Activated gamma-delta T cell (primary cell): ENCODE data around the gene GRIK4.

ENCODE experiments used
- DNase-seq: peaks from one replicate; lab custom pipeline; 2025; lab: John Stamatoyannopoulos, UW

Gene GRIK4

DNA sequence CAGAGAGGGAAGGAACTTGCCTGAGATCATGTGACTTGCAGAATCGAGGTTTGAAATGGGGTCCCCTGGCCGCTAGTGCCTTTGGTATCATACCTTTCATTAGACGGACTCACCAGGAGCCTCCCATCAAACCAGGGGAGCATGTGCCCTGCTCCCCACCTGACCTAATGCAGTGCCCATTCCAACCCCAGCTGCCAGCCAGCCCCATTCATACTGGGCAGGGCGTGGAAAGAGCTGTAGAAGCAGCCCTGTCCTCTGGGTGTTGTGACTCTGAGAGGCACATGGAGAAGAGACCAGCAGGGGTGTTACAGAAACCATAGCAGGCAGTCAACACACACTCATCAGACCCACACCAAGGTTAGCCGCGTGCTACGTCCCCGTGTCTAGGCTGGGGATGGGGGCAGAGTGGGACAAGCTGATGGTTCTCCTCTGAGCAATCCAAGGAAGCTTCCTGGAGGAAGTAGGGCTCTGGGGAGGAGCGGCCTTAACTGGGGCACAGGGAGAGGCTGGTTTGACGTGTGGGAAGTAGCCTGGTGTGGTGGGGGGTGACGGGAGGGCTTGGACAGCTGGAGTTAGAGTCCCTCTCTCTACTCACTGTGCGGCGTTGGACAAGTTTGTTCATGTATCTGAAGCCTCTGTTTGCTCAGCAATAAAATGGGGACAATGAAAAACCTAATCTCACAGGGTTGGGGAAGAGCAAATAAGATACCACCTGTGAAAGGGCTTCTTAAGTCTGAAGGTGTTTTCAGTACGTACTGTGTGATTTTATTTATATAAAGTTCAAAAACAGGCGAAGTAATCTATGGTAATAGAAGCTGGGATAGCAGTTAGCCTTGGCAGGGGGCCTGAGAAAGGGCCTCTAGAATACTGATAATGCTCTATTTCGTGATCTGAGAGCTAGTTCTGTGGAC, 14.0 kb downstream of the GRIK4 start:
- no peak for DNase-seq

DNA sequence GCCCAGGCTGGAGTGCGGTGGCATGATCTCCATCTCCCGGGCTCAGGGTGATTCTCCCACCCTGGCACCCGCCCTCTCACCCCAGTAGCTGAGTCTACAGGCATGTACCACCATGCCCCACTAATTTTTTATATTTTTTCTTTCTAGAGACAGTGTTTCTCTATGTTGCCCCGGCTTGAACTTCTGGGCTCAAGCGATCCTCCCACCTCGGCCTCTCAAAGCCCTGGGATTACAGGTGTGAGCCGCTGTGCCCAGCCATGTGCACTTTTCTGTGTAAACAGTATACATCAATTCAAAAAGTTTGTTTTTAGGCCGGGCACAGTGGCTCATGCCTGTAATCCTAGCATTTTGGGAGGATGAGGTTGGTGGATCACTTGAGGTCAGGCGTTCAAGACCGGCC, 14.7 kb downstream of the GRIK4 start:
- no peak for DNase-seq

DNA sequence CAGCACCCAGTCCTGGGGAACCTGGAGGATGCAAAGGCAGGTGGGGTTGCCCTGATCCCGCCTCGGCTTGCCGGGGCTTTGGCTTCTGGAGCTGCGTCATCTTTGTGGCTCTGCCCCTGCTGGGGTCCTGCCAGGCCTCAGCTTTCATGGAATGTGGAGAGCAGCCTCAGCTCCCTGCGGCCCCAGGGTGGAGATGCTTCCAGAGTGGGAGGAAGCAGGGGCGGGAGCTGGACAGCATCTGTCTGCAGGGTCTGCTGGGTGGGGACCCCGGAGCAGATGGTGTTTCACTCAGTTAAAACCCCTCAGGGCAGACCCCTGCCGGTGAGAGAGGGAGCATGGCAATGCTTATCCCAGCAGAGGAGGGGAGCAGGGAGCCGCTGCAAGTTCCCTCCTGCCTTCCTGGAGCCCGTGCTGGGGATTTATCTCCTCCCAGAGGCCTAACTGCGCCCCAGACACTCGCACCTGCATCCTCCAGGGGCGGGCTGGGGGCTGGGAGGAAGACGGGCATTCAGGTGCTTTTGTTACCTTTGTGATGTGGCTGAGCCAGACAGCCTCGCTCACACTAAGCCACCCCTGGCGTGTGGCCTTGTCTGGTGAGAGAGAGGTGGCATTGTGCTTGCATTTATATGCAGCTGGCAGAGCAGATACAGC, 15.7 kb downstream of the GRIK4 start:
- no peak for DNase-seq

DNA sequence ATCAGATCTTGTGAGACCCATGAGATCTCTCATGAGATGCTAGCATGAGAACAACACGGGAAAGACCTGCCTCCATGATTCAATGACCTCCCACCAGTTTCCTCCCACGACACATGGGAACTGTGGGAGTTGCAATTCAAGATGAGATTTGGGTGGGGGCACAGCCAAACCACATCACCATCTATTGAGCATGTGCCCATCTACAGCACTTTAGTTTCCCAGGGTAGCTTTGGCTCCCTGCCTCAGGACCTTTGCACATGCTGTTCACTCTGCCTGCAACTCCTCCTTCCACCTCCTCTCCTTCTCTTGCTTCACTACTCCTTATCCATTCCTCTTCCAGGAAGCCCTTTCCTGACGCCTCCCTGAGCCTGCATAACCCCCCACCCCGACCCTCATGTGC, 17.2 kb downstream of the GRIK4 start:
- DNase-seq = no peak

DNA sequence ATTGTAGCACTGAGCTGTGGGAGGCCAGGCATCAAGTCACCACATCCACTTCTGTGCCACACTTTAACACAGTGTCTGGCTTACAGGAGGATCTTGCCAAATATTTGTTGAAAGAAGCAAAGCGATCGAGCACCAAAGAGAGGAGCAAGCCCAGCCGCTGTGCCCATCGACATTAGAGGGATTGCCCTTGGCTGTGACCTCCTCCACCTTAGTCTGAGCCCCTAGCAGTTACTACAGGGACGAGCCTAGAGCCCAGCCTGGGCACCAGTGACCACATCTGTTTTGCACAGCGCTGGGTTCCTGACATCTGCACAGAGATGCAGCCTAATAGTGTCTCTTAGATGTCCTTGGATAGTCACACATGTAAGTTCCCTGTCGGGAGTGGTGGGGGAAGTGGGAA, 17.7 kb downstream of the GRIK4 start:
- DNase-seq = no peak

DNA sequence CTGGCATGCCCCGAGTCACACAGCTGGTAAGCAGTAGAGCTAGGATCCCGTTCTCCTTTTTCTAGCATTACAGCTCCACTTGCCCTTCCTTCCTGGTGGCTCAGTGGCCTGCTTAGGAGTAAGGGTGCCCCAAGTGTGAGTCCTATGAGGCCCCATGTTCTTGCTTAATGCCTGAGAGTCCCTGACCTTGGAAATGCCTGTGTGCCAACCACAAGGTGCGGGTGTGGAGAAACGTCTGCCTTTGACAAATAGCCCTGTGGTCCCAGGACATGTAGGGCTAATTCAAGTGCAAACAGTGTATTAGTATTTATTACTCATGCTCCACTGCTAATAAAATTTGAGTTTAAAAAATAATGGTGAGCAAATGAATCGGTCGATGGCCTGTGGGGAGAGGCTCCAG, 18.4 kb downstream of the GRIK4 start:
- DNase-seq = no peak

DNA sequence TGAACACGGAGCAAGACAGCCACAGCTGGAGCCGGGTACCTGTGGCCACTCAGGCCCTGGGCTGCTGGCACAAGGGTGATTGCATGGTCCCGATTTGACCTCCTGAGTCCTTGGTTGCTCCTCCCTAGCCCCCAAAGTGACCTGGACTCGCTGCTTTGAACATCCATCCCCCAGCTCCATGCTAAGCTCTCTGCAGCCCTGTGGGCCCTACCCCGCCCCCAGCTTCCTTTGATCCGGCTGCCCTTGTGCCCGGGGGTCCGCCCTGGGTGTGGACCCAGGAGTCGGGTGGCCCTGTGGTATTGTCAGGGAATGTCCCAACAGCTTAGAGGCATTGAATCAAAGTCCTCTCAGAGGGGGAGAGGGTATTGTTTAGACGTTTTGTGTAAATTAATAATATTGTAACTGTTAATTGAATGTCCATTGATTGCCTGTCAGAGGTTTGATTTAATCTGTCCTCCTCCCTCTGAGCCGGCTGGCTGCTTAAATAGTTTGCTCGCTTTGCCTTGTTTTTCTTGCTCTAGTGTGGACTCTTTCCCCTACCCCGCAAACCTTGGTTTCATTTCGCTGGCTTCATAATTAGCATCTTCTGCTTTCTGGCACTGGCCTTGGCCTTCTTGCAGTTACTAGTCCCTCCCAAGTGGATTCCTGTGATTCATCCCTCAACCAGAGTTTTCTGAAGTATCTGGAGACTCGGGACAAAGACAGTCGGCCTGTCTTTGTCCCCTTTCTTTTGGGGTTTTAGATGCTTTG, 20.7 kb downstream of the GRIK4 start:
- no peak for DNase-seq

DNA sequence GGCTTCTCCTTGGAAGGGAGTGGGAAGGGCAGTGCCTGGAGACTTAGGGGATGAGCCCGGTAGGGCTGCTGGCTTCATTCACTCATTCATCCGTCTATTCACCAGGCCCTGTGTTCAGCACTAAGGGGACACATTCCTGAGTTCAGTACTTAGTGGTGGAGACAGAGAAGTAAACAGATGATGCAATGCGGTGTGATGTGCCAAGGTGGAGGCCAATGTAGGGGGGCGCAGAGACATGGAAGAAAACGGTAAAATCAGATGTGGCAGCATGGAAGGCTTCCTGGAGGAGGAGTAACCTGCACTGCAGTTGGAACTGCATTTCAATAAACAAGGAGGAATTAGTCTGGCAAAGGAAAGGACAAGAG, 21.3 kb downstream of the GRIK4 start:
- DNase-seq = no peak

DNA sequence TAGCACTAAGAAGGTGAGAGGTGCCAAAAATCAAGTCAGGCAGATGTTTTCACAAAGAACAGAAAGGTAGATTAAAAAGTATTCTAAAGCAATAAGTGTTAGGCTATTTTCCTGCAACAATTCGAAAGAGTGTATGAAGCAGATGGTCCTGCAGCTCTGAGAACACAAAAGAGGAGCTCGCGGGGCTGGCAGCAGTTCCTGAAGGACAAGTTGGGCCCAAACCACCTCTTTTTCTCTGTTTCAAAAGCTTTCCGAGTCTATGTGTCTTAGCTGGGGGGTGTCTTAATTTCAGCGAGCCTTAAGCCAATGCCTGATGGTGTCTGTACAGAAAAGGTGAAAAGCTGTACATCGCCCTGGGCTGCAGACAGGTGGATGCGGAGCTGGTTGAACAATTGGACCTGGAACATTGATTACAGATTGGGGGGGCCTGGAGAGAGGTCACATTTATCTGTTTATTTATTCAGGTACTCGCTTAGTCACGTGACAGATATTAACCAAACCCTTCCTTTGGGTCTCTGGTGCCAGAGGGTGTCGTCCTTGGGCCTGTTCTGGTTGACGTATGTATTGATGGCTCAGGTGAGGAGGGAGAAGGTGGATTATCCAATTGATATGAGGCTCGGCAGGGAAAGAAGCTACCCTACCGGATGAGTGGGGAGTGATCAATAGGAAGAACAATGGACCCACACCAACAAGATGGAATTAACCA, 24.7 kb downstream of the GRIK4 start:
- no peak for DNase-seq

DNA sequence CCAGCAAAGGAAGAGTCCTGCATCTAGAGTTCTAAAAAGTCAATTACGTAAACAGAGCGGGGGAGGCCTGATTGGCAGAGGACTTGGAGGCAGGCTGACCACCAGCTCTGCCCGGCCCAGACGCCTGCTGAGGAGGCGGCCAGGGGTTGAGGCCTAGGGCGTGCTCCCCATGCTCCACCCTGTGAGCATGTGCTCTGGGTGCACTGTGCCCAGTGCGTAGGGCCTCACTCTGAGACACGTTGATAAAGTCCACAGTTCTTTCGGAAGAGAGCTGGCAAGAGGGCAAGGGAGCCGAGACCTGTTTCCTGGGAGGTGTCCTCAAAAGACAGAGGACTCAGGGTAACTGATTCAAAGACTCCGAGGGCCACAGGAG, 25.2 kb downstream of the GRIK4 start:
- DNase-seq = no peak

DNA sequence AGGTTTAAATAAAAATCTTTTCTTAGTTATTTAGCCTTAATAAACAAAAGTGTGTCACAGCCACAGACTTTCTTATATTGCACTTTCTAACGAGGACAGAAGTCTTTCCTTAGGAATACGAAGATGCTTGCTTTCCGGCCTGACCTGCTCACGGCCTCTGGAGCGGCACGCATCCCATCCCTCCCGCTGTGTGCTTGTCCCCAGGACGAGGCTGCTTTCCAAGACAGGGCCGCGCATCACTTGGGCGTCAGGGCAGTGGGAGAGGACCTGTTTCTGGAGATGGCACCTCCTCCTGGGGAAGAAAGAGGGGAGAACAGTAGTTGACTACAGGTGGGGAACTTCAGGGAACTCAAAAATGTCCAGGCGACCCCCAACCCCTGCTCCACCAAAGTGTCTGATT, 26.4 kb downstream of the GRIK4 start:
- DNase-seq = no peak

DNA sequence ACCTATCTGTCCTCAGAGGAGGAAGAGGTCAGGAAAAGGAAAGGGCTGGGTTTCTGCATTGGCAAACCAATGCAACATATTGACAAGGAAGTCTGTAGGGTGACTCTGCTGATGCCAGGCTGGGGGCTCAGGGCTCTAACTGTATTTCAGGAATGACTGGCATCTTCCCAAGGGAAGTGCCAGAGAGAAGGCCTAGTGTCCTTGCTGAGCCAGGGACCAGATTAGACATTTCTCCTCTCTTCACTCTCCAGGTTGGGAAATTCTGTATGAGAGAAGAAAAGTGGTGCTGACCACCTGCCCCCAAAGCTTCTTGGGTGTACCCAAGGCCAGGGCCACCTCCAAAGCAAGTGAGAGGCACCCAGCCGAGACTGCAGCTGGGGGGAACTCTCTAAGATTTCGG, 27.2 kb downstream of the GRIK4 start:
- no peak for DNase-seq

DNA sequence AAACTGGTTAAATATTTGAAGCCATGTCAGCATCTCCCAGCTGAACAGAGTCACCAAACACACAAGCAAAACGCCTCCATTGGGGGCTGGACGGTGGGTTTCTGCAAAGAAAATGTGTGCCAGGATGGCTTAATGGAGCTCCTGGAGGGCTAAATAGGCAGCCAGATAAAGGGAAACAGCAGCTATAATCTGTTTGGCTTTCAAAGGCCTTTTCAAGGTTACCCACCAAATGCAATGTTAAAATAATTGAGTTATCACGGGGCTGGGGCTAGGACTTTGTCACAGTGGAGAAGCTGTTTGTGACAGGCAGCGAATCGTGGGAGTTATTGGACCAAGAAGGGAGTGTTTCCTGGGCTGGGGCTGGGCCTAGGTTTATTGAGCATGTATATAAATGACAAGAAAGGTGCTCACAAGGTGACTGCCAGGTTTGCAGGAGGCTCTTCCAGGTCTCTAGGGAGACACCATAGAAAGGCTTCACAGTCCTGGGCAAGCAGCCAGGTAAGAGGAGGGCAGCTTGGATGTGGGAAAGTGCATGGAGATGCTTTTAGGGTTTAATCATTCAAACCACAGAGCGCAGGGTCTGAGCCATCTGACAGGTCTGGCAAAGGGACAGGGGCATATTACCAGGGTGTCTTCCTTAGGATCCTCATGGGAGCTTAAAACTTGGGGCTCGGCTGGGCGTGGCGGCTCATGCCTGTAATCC, 28.3 kb downstream of the GRIK4 start:
- DNase-seq = no peak

DNA sequence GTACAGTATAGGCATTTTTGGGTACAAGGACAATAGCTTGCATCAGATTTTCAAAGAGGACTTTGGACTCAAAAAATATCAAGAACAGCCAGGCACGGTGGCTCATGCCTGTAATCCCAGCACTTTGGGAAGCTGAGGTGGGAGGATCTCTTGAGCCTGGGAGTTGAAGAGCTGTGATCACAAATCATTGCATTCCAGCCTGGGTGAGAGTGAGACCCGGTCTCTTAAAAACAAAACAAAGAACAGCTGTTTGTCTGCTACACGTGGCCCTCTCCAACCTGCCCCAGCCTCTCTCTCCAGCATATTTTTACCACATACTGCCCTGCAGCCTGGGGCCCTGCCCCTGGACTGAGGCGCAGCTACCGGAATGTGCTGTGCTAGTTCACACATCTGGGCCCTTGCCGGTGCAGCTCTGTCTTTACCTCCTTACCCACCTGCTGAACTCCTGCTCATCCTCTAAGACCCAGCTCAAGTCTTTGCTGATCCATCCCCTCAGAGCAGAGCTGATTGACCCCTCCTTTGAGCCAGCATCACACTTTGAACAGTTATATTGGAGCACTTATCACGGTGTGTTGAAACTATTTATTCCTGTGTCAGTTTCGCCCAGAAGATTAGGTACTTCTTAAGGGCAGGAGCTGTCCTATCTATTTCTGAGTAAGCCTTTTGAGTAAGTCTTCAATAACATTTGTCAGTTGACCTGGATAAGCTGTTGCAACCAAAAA, 29.4 kb downstream of the GRIK4 start:
- no peak for DNase-seq

DNA sequence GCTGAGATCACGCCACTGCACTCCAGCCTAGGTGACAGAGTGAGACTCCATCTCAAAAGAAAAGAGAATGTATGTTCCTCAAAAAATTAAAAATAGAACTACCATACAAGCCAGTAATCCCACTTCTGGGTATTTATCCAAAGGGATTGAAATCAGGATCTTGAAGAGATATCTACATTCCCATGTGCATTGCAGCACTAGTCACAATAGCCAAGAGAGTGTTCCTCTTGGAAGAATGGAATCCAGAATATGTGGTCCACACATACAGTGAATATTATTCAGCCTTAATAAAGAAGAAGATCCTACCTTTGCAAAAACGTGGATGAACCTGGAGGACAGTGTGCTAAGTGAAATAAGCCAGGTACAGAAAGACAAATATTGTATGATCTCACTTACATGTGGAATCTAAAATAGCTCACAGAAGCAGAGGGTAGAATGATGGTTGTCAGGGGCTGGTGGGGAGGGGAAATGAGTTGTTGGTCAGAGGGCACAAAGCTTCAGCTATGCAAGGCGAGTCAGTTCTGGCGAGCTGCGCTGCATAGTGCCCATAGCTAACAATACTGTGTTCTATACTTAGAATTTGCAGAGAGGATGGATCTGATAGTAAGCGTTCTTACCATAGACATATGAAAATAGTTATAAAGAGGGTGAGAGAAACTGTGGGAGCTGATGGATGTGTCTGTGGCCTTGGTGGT, 32.1 kb downstream of the GRIK4 start:
- no peak for DNase-seq

DNA sequence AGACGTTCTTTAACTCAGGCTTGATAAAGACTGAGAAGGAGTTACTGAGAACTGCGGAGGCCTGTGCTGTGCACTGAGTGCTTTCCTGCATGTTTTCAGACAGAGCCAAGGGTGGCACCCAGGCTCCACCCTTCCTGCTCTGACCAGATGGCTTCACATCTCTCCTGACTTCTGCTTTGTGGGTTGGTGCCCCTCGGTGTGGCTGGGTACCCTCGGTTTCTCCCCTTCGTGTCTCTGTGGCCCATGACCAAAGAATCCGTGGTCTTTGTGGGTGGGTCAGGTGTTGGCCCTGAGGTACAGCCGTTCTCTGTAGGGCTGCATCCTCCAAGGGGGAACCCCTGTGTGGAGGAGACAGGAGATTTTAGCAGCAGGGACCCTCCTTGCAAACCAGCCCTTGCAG, 34.3 kb downstream of the GRIK4 start:
- no peak for DNase-seq

DNA sequence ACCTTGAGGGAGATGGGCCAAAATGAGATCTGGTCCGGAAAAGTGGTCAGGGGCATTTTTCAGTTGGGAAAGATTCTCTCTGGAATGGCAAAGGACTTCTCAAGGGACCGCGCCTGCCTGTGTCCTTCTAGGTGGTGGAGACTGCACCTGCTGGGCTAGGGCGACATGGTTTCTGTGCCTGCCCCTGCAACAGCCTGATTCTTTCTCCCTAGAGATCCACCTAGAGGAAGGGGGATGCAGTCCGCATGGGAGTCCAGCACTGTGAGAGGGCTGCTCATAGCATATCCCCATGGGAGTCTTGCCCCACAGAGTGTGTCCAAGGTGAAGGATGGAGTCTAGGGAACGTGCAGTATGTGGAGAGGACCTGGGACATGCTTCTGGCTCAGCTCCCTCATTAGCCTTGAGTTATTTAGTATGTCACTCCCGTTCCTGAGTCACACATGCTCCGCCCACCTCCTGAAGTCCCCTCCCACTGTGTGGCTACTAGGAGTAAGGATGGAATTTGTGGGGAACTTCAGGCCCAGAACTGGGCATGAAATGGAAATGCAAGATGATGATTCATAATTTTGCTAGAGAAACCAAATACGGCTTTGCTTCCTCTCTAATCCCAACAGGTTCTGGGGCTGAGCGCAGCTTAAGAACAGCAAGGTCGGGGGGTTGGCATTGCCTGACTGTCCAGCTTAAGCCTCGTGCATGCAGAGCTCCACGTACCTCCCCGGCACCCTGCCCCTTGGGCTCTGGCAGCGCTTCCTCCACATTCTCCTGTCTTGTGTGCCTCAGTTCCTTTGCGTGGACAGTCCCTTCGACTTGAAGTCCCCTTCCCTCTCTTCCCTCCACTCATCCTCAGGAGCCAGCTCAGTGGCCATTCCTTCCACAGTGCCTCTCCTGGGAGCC, 35.0 kb downstream of the GRIK4 start:
- DNase-seq = no peak

DNA sequence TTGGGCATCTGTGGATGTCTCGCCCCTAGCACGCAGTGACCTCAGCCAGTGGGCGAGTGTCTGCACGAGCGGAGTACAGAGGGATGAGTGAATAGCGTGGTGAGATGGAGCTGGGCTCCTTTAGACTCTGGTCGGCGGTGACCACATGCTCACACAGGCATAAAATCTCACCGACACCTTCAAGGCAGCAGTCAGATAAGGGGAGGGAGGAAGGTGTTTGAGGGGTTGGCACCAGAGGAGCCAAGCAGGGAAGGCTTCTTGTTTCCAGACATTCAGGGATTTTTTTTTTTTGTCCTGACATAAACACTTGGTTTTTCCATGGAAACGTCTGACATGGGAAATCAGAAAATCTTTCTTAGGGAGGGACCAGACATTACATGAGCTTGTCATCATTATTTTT, 35.8 kb downstream of the GRIK4 start:
- no peak for DNase-seq
